Thymus (tissue), 11 donors: Measurements from ENCODE around the gene TMCO5A. TPM values are rescaled to one million over a fixed set of nuclear protein-coding genes. Genes with fewer than 3 reads are reported as not detected.

Source experiments
- DNase-seq, 9 donors: peaks; one replicate each; pipeline ENCODE4 v3.0.0-alpha.2; 2013; ENCODE audit warnings: low spot score in 9 of 9, low read depth in 6 of 9, missing footprints in 1 of 9
- H3K27ac ChIP-seq, 2 donors: one replicate each; pipeline ENCODE4 v1.5.1; 2013; ENCODE audit warnings: control low read depth in 1 of 2, low read depth in 1 of 2, low read length in 1 of 2, mild to moderate bottlenecking in 1 of 2, moderate library complexity in 1 of 2
- H3K27me3 ChIP-seq, 2 donors: one replicate each; pipeline ENCODE4 v1.5.1; 2013; ENCODE audit warnings: low read length in 1 of 2; ENCODE audit not compliant: control insufficient read depth in 2 of 2, insufficient read depth in 1 of 2
- H3K36me3 ChIP-seq, 2 donors: one replicate each; pipeline ENCODE4 v1.5.1; 2013; ENCODE audit warnings: low read length in 1 of 2, mild to moderate bottlenecking in 1 of 2, moderate library complexity in 1 of 2; ENCODE audit not compliant: control insufficient read depth in 2 of 2, insufficient read depth in 2 of 2
- H3K4me1 ChIP-seq, 2 donors: one replicate each; pipeline ENCODE4 v1.5.1; 2013; ENCODE audit warnings: low read length in 2 of 2; ENCODE audit not compliant: control insufficient read depth in 2 of 2, insufficient read depth in 2 of 2
- H3K4me3 ChIP-seq, 2 donors: one replicate each; pipeline ENCODE4 v1.5.1; 2013; ENCODE audit warnings: low read length in 2 of 2, control low read depth in 1 of 2, mild to moderate bottlenecking in 1 of 2
- H3K9me3 ChIP-seq, 2 donors: one replicate each; pipeline ENCODE4 v1.5.1; 2013; ENCODE audit warnings: low read length in 1 of 2, mild to moderate bottlenecking in 1 of 2; ENCODE audit not compliant: control insufficient read depth in 2 of 2, insufficient read depth in 1 of 2
- WGBS: extraction: QIAGEN DNeasy Blood & Tissue Kit; methylation state at CpG from one replicate; pipeline ENCODE4 v1.1.7; 2013; 5-methylcytosine and 5-hydroxymethylcytosine counted together
- polyA plus RNA-seq: library from polyadenylated mRNA; stranded (reverse); fragments of 200-250 nt; gene quantifications from one replicate; pipeline ENCODE4 v1.2.3, GENCODE V29; 2013
- total RNA-seq: library from RNA; stranded (reverse); fragments of 120-200 nt; gene quantifications from one replicate; pipeline ENCODE4 v1.2.4, GENCODE V29; 2013
- donor health status: healthy.

TMCO5A gene
- total and polyA plus RNA-seq, 2 donors: 0.27 TPM; not detected in 1

- no peaks in the 10 kb centered on the region for H3K9me3 ChIP-seq
- no peaks in the 10 kb centered on the region for H3K36me3 ChIP-seq
- 94% methylated on average over 1 of the region's 1 CpG for WGBS
- H3K4me1 ChIP-seq: no peaks in the 10 kb centered on the region
- H3K27me3 ChIP-seq: peaks cover 0 to 2% of the 10 kb centered on the region in 2 donors
- no peak overlapping the region for H3K27ac ChIP-seq
- peak in 1 of 9 donors; percentile 4 for DNase-seq
- H3K4me3 ChIP-seq: no peak overlapping the region
Measured at GRCh38 chr15:37984368-37984767, 49.9 kb downstream of the TMCO5A start.

- H3K4me3 ChIP-seq: no peak overlapping the region
- no peaks in the 10 kb centered on the region for H3K36me3 ChIP-seq
- H3K9me3 ChIP-seq: no peaks in the 10 kb centered on the region
- no peak overlapping the region for H3K27ac ChIP-seq
- DNase-seq: peak in 3 of 9 donors; percentile 5 to 37 (median 9)
- H3K27me3 ChIP-seq: no peaks in the 10 kb centered on the region
- no peaks in the 10 kb centered on the region for H3K4me1 ChIP-seq
- 43% methylated on average over 8 of the region's 8 CpGs for WGBS
Measured at GRCh38 chr15:37995461-37996347, 61.3 kb downstream of the TMCO5A start.
